Skeletal muscle tissue (tissue), 4 donors: ENCODE measurements around the gene METRNL. TPM values are rescaled to one million over a fixed set of nuclear protein-coding genes. Genes with fewer than 3 reads are reported as not detected.

Experiments used
- H3K27ac ChIP-seq: one replicate; pipeline ENCODE4 v1.7.0; 2013; ENCODE audit warnings: mild to moderate bottlenecking, low read depth, low read length, inconsistent platforms
- H3K27me3 ChIP-seq, 3 donors: one replicate each; pipeline ENCODE4 v1.7.0; 2013; ENCODE audit warnings: low read length in 3 of 3; ENCODE audit not compliant: control insufficient read depth in 3 of 3, insufficient read depth in 3 of 3
- H3K36me3 ChIP-seq, 3 donors: one replicate each; pipeline ENCODE4 v1.7.0; 2013; ENCODE audit warnings: low read length in 3 of 3; ENCODE audit not compliant: control insufficient read depth in 3 of 3, insufficient read depth in 3 of 3
- H3K4me1 ChIP-seq, 3 donors: one replicate each; pipeline ENCODE4 v1.7.0; 2013; ENCODE audit warnings: low read length in 3 of 3, mild to moderate bottlenecking in 3 of 3; ENCODE audit not compliant: control insufficient read depth in 3 of 3, insufficient read depth in 3 of 3
- H3K4me3 ChIP-seq, 3 donors: one replicate each; pipeline ENCODE4 v1.7.0; 2013; ENCODE audit warnings: low read length in 3 of 3
- H3K9ac ChIP-seq, 3 donors: one replicate each; pipeline ENCODE4 v1.7.0; 2013; ENCODE audit warnings: low read length in 3 of 3, mild to moderate bottlenecking in 3 of 3, moderate library complexity in 2 of 3, low read depth in 1 of 3
- H3K9me3 ChIP-seq, 3 donors: one replicate each; pipeline ENCODE4 v1.7.0; 2013; ENCODE audit warnings: low read length in 3 of 3; ENCODE audit not compliant: control insufficient read depth in 3 of 3
- total RNA-seq: library from RNA; depleted of rRNA; stranded (reverse); fragments of >200 nt; gene quantifications from one replicate; pipeline ENCODE4 v1.2.3, GENCODE V29; 2014
- donor health status: Osteomylitis.

Gene METRNL
- total RNA-seq, 1 donor from 2014 or later, result 31.3 TPM

DNA sequence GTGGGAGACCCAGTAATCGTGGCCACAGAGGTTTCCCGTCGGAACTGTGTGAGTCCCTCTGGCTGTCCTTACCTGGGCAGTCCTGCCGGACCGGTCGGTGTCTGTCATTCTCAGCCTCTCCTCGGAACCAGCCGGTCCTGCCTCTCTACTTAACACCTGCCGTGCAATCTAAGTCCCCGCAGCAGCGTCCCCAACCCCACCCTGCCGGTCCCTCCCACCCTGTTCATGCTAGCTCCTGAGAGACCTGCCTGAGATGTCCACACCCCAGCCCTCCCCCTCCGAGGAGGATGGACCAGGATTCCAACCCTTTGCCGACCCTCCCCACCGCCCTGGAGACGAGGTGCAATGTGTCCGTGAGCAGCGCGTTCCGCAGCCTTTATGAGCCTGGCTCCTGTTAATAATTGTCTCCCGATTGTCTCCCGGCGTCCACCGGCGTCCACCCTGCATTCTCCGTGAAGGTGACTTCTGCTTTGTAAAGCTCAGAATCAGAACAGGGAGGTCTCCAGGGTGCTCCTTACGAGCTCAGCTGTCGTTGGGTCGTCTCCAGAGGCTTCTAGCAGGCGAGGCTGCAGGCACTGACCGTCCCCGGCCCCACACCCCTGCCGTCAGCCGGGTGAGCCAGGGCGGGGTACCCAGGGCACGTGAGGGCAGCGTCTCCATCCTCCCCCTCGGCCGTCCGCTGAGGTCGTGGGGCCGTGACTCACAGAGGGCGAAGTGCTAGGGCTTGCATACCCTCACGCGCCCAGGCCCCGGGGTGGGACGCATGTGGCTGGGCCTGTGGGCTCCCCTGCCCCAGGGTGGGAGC, 10.1 kb downstream of the METRNL start:
- H3K4me1 ChIP-seq, result peaks cover 10 to 22% (median 16%) of the 10 kb centered on the region in 3 donors
- peaks cover 0 to 12% (median 4%) of the 10 kb centered on the region in 3 donors for H3K27me3 ChIP-seq
- no peak overlapping the region for H3K4me3 ChIP-seq
- H3K9me3 ChIP-seq, result no peaks in the 10 kb centered on the region
- H3K27ac ChIP-seq, result no peak overlapping the region
- H3K36me3 ChIP-seq, result peaks cover 0 to 7% (median 3%) of the 10 kb centered on the region in 3 donors
- H3K9ac ChIP-seq, result no peak overlapping the region

GRCh38 chr17:83090444-83091256, 11.2 kb downstream of the METRNL start:
- Histone ChIP-seq H3K4me3 (no peak overlapping the region), H3K4me1 (peaks cover 10 to 19% (median 16%) of the 10 kb centered on the region in 3 donors), H3K9me3 (no peaks in the 10 kb centered on the region), H3K36me3 (peaks cover under 1 to 9% (median 3%) of the 10 kb centered on the region in 3 donors), H3K9ac (no peak overlapping the region), H3K27ac (no peak overlapping the region), H3K27me3 (peaks cover 0 to 12% (median 4%) of the 10 kb centered on the region in 3 donors)

GRCh38 chr17:83091257-83092141, 12.1 kb downstream of the METRNL start:
- peak overlapping the region in 1 of 3 donors; percentile 29 for H3K4me3 ChIP-seq
- H3K9ac ChIP-seq, result no peak overlapping the region
- peaks cover 5 to 12% (median 10%) of the 10 kb centered on the region in 3 donors for H3K36me3 ChIP-seq

GRCh38 chr17:83092186-83092585, 12.8 kb downstream of the METRNL start:
- Histone ChIP-seq H3K27ac (no peak overlapping the region), H3K9me3 (no peaks in the 10 kb centered on the region), H3K9ac (no peak overlapping the region), H3K4me1 (peaks cover 10 to 31% (median 26%) of the 10 kb centered on the region in 3 donors), H3K27me3 (peaks cover 0 to 22% (median 4%) of the 10 kb centered on the region in 3 donors), H3K4me3 (no peak overlapping the region), H3K36me3 (peaks cover 5 to 12% (median 12%) of the 10 kb centered on the region in 3 donors)

More at GRCh38 chr17:83091257-83092141, 12.1 kb downstream of the METRNL start:
- H3K27ac ChIP-seq, result no peak overlapping the region
- H3K4me1 ChIP-seq, result peaks cover 10 to 24% (median 19%) of the 10 kb centered on the region in 3 donors
- H3K27me3 ChIP-seq, result peaks cover 0 to 16% (median 4%) of the 10 kb centered on the region in 3 donors
- H3K9me3 ChIP-seq, result no peaks in the 10 kb centered on the region

DNA sequence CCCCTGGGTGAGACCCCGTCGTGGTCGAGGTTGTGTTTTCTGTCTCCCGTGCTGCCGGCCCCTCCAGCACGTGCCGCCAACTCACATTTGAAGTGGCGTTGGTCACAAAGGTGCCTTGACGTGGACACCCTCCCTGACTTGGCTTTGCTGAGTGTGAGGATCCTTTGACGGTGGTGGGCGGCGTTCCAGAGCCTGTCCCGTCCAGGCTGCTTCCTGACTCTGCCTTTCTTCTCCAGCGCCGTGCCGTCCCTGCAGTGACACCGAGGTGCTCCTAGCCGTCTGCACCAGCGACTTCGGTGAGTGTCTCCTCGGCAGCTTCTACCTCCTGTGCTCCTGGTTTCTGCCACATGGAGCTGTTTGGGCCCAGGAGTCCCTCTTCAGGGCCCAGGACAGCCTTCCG, 13.5 kb downstream of the METRNL start:
- Histone ChIP-seq H3K4me1 (peaks cover 10 to 33% (median 29%) of the 10 kb centered on the region in 3 donors), H3K36me3 (peaks cover 5 to 12% (median 12%) of the 10 kb centered on the region in 3 donors), H3K27ac (no peak overlapping the region)

DNA sequence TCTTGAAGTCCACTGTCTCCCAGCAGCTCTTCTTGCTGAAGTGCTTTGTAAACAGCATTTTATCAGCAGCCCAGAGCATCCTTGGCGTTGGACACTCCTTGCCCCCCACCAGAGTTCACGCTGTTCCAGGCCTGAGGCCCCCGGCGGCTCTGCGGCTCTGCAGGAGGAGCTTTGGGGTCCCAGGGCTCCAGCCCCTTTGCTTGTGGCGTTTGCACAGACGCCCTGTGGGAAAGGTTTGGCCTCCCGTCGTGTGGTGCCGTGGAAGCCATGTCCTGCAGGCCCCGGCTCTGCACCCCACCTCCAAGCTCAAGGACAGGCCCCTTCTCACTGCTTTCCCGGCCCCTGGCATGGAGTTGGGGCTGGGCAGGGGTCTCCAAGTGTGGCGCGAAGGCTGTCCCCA, 14.1 kb downstream of the METRNL start:
- peaks cover 3 to 23% (median 9%) of the 10 kb centered on the region in 3 donors for H3K27me3 ChIP-seq
- H3K4me1 ChIP-seq, result peaks cover 8 to 32% (median 30%) of the 10 kb centered on the region in 3 donors
- no peak overlapping the region for H3K4me3 ChIP-seq
- H3K9me3 ChIP-seq, result no peaks in the 10 kb centered on the region
- peaks cover 5 to 12% (median 12%) of the 10 kb centered on the region in 3 donors for H3K36me3 ChIP-seq
- no peak overlapping the region for H3K9ac ChIP-seq
- no peak overlapping the region for H3K27ac ChIP-seq

More for the DNA sequence above, 13.5 kb downstream of the METRNL start:
- Histone ChIP-seq H3K4me3 (no peak overlapping the region), H3K9me3 (no peaks in the 10 kb centered on the region), H3K9ac (no peak overlapping the region), H3K27me3 (peaks cover 0 to 20% (median 3%) of the 10 kb centered on the region in 3 donors)

DNA sequence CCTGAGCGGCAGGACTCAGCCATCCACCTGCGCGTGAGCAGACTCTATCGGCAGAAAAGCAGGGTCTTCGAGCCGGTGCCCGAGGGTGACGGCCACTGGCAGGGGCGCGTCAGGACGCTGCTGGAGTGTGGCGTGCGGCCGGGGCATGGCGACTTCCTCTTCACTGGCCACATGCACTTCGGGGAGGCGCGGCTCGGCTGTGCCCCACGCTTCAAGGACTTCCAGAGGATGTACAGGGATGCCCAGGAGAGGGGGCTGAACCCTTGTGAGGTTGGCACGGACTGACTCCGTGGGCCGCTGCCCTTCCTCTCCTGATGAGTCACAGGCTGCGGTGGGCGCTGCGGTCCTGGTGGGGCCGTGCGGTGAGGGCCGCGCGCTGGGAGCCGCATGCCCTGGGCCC, 14.9 kb downstream of the METRNL start:
- Histone ChIP-seq H3K4me1 (peaks cover 13 to 38% (median 36%) of the 10 kb centered on the region in 3 donors), H3K4me3 (no peak overlapping the region), H3K36me3 (peaks cover 5 to 12% (median 12%) of the 10 kb centered on the region in 3 donors), H3K27ac (no peak overlapping the region), H3K9ac (no peak overlapping the region), H3K9me3 (no peaks in the 10 kb centered on the region), H3K27me3 (peaks cover 9 to 28% (median 16%) of the 10 kb centered on the region in 3 donors)

- Histone ChIP-seq H3K4me1 (peaks cover 13 to 44% (median 40%) of the 10 kb centered on the region in 3 donors), H3K36me3 (peaks cover 5 to 12% (median 12%) of the 10 kb centered on the region in 3 donors)
Measured at GRCh38 chr17:83095016-83095415, 15.6 kb downstream of the METRNL start.

More at GRCh38 chr17:83095016-83095415, 15.6 kb downstream of the METRNL start:
- Histone ChIP-seq H3K9ac (no peak overlapping the region), H3K9me3 (no peaks in the 10 kb centered on the region), H3K4me3 (no peak overlapping the region), H3K27ac (no peak overlapping the region), H3K27me3 (peaks cover 9 to 35% (median 23%) of the 10 kb centered on the region in 3 donors)
